Upper lobe of right lung (tissue), 1 donor: ENCODE results near the gene TNPO1. TPM values are rescaled to one million over a fixed set of nuclear protein-coding genes. Genes with fewer than 3 reads are reported as not detected.
"Not testable (repeated sequence)": the region's sequence is repeated elsewhere in the genome, so short reads cannot be mapped to it uniquely, and the experiment has no call there.

Experiments
- ATAC-seq: fragments of 200-7000 bp; cut with Tn5 transposase; one replicate; pipeline ENCODE4 v1.9.1; 2020; ENCODE audit warnings: mild to moderate bottlenecking, moderate library complexity
- DNase-seq: peaks from one replicate; pipeline ENCODE4 v3.0.0-alpha.2; 2020
- H3K27ac ChIP-seq: fragments of 200-600 bp; one replicate; pipeline ENCODE4 v1.8.0; 2022
- H3K27me3 ChIP-seq: fragments of 200-600 bp; one replicate; pipeline ENCODE4 v1.8.0; 2022; ENCODE audit warnings: mild to moderate bottlenecking
- H3K36me3 ChIP-seq: fragments of 200-600 bp; one replicate; pipeline ENCODE4 v1.8.0; 2022
- H3K4me1 ChIP-seq: fragments of 200-600 bp; one replicate; pipeline ENCODE4 v1.8.0; 2022
- H3K4me3 ChIP-seq: fragments of 200-600 bp; one replicate; pipeline ENCODE4 v1.8.0; 2022; ENCODE audit warnings: mild to moderate bottlenecking
- H3K9me3 ChIP-seq: fragments of 200-600 bp; one replicate; pipeline ENCODE4 v1.8.0; 2022
- CTCF ChIP-seq: fragments of 200-600 bp; IDR thresholded peaks from one replicate; pipeline ENCODE4 v1.8.0; 2022; ENCODE audit warnings: antibody characterized with exemption
- intact Hi-C: fragments of 100-400 bp; cut with DNase I; formaldehyde crosslinking; loops from one replicate; pipeline ENCODE4 v1.11.0; 2022
- total RNA-seq: library from RNA; stranded (reverse); fragmentation: NEBNext Ultra II Directional; extraction: Animal tissue kit (Norgen Biotek cat#: 25700); gene quantifications from one replicate; pipeline ENCODE4 v1.2.1, GENCODE V29; 2021
- donor health status: DM: no; HTN: yes; CAD: no; lungs with severe emphysema.

The TNPO1 gene
- total RNA-seq, 1 donor from 2014 or later: 106 TPM

GRCh38 chr5:72920690-72921502 lies 104.4 kb downstream of the TNPO1 start:
- no peaks in the 10 kb centered on the region for H3K36me3 ChIP-seq
- H3K4me3 ChIP-seq: no peak overlapping the region
- DNase-seq: no peak
- intact Hi-C loops: no loop called here
- peak; percentile 78 for ATAC-seq
- peak; percentile 43 for TF ChIP-seq CTCF
- H3K27ac ChIP-seq: no peak overlapping the region
- peaks cover 13% of the 10 kb centered on the region for H3K4me1 ChIP-seq
- H3K9me3 ChIP-seq: no peaks in the 10 kb centered on the region
- H3K27me3 ChIP-seq: no peaks in the 10 kb centered on the region

GRCh38 chr5:72921886-72922285 lies 105.4 kb downstream of the TNPO1 start:
- intact Hi-C loops: no loop called here
- no peak for ATAC-seq
- Histone ChIP-seq H3K27ac (no peak overlapping the region), H3K4me3 (no peak overlapping the region), H3K36me3 (no peaks in the 10 kb centered on the region), H3K27me3 (no peaks in the 10 kb centered on the region), H3K4me1 (peaks cover 13% of the 10 kb centered on the region), H3K9me3 (no peaks in the 10 kb centered on the region)
- DNase-seq: no peak
- no peak for TF ChIP-seq CTCF

GRCh38 chr5:72922422-72922821 lies 106.0 kb downstream of the TNPO1 start:
- H3K27me3 ChIP-seq: no peaks in the 10 kb centered on the region
- no peak overlapping the region for H3K27ac ChIP-seq
- DNase-seq (no peak), ATAC-seq (peak; percentile 23)
- no peak for TF ChIP-seq CTCF
- intact Hi-C loops: no loop called here
- no peak overlapping the region for H3K4me3 ChIP-seq
- H3K36me3 ChIP-seq: no peaks in the 10 kb centered on the region
- H3K4me1 ChIP-seq: peaks cover 13% of the 10 kb centered on the region
- H3K9me3 ChIP-seq: no peaks in the 10 kb centered on the region

- intact Hi-C loops: no loop called here
- Histone ChIP-seq H3K27ac (no peak overlapping the region), H3K36me3 (no peaks in the 10 kb centered on the region), H3K9me3 (no peaks in the 10 kb centered on the region), H3K27me3 (no peaks in the 10 kb centered on the region), H3K4me1 (peaks cover 13% of the 10 kb centered on the region), H3K4me3 (no peak overlapping the region)
- no peak for ATAC-seq
- TF ChIP-seq CTCF: no peak
- no peak for DNase-seq
Observed at GRCh38 chr5:72925336-72926010, 109.0 kb downstream of the TNPO1 start.

GRCh38 chr5:72932686-72933085 lies 116.2 kb downstream of the TNPO1 start:
- intact Hi-C loops: not testable (repeated sequence)

GRCh38 chr5:72934953-72935725 lies 118.7 kb downstream of the TNPO1 start:
- H3K9me3 ChIP-seq, intact Hi-C loops, H3K4me3 ChIP-seq, DNase-seq, H3K27ac ChIP-seq, H3K27me3 ChIP-seq, H3K36me3 ChIP-seq: not testable (repeated sequence)
- peaks cover 25% of the 10 kb centered on the region for H3K4me1 ChIP-seq
- ATAC-seq: peak; percentile 15

More at GRCh38 chr5:72932686-72933085, 116.2 kb downstream of the TNPO1 start:
- not testable (repeated sequence) for ATAC-seq, H3K9me3 ChIP-seq, H3K4me1 ChIP-seq, H3K36me3 ChIP-seq, H3K27me3 ChIP-seq, DNase-seq, H3K4me3 ChIP-seq, H3K27ac ChIP-seq
